ENCODE data around the gene POP4.

DNA sequence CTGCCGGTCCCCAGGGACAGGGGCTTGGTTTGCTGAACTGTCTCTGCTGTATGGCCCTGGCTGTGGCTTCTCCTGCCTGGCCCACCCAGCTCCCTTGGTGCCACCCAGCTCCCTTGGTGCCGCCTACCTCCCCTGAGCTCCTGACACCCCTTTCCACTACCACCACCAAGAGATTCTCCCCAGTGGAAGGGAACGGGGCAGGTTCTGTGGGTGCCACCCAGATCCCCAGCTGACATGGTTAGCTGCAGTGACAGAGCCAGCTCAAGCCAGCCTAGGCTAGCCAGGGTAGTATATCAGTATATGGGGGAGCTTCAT, 28.5 kb upstream of the POP4 start:
- TF ChIP-seq EP300 (IDR thresholded peaks at IDR 0.05) (no peak), POLR2A (IDR thresholded peaks at IDR 0.05) (no peak)
- TF ChIP-seq, protein P1, sequence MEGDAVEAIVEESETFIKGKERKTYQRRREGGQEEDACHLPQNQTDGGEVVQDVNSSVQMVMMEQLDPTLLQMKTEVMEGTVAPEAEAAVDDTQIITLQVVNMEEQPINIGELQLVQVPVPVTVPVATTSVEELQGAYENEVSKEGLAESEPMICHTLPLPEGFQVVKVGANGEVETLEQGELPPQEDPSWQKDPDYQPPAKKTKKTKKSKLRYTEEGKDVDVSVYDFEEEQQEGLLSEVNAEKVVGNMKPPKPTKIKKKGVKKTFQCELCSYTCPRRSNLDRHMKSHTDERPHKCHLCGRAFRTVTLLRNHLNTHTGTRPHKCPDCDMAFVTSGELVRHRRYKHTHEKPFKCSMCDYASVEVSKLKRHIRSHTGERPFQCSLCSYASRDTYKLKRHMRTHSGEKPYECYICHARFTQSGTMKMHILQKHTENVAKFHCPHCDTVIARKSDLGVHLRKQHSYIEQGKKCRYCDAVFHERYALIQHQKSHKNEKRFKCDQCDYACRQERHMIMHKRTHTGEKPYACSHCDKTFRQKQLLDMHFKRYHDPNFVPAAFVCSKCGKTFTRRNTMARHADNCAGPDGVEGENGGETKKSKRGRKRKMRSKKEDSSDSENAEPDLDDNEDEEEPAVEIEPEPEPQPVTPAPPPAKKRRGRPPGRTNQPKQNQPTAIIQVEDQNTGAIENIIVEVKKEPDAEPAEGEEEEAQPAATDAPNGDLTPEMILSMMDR (IDR thresholded peaks at IDR 0.05), result no peak

All from suprapubic skin (tissue), 3 donors.